ENCODE measurements around the gene NTMT2. TPM values are rescaled to one million over a fixed set of nuclear protein-coding genes. Genes with fewer than 3 reads are reported as not detected.

The NTMT2 gene
- polyA plus RNA-seq, 1 donor (not counting 4 experiments of a cell fraction or from before 2014, with no cell fraction given): not detected

DNA sequence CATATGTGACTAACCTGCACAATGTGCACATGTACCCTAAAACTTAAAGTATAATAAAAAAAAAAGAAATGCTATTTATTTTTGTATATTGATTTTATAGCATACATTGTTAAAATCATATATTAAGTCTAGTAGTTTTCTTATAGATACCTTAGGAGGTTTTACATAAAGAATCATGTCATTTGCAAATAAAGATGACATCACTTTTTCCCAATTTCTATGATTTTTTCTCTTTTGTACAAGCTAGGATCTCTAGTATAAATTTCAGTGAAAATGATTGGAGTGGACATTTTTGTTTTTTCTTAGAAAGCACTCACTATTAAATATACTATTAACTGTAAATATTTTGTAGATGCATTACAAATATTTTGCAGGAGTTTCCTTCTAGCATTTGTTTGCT, 20.5 kb upstream of the NTMT2 start:
- no peak for TF ChIP-seq EZH2 (IDR thresholded peaks at IDR 0.05; ENCODE audit: low read length)
- TF ChIP-seq, protein P1, sequence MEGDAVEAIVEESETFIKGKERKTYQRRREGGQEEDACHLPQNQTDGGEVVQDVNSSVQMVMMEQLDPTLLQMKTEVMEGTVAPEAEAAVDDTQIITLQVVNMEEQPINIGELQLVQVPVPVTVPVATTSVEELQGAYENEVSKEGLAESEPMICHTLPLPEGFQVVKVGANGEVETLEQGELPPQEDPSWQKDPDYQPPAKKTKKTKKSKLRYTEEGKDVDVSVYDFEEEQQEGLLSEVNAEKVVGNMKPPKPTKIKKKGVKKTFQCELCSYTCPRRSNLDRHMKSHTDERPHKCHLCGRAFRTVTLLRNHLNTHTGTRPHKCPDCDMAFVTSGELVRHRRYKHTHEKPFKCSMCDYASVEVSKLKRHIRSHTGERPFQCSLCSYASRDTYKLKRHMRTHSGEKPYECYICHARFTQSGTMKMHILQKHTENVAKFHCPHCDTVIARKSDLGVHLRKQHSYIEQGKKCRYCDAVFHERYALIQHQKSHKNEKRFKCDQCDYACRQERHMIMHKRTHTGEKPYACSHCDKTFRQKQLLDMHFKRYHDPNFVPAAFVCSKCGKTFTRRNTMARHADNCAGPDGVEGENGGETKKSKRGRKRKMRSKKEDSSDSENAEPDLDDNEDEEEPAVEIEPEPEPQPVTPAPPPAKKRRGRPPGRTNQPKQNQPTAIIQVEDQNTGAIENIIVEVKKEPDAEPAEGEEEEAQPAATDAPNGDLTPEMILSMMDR (optimal IDR thresholded peaks at IDR 0.05 in 1 of 3, IDR thresholded peaks at IDR 0.05 in 1 of 3, conservative IDR thresholded peaks at IDR 0.05 in 1 of 3; ENCODE audit: extremely low read depth in 1 of 3, insufficient read depth in 2 of 3, low read length in 3 of 3): no peak
- no peaks in the 10 kb centered on the region for H3K4me1 ChIP-seq (ENCODE audit: control insufficient read depth, extremely low read depth, insufficient read depth, low read length)
- no peaks in the 10 kb centered on the region for H3K27me3 ChIP-seq (ENCODE audit: control insufficient read depth, extremely low read depth, insufficient read depth, low read length)
- H3K9me1 ChIP-seq (ENCODE audit: control insufficient read depth, extremely low read depth, insufficient read depth, low read length): no peaks in the 10 kb centered on the region
- H3K9ac ChIP-seq (ENCODE audit: control insufficient read depth, extremely low read depth, insufficient read depth, low read length): no peak overlapping the region
- no peak overlapping the region for H3K4me3 ChIP-seq (ENCODE audit: control insufficient read depth in 2 of 3, extremely low read depth in 1 of 3, insufficient read depth in 2 of 3, low read depth in 1 of 3, low read length in 3 of 3)
- no peaks in the 10 kb centered on the region for H3K79me2 ChIP-seq (ENCODE audit: control insufficient read depth, insufficient read depth, low read length)
- no peak overlapping the region for H2AFZ ChIP-seq (ENCODE audit: control insufficient read depth, low read length)
- H3K36me3 ChIP-seq (ENCODE audit: control insufficient read depth in 2 of 2, extremely low read depth in 1 of 2, insufficient read depth in 2 of 2, low read length in 2 of 2): no peaks in the 10 kb centered on the region
- H3K9me3 ChIP-seq (ENCODE audit: control insufficient read depth, low read depth, low read length): no peaks in the 10 kb centered on the region
- dilution Hi-C loops (cut with MboI; ENCODE audit: extremely low pct_ligation_motif_present, low sequenced_read_pairs): no loop called here
- FAIRE-seq (no peak), DNase-seq (ENCODE audit: low read depth, low spot score) (no peak)
- H3K27ac ChIP-seq (ENCODE audit: control insufficient read depth, insufficient read depth, low read length): no peak overlapping the region
- H4K20me1 ChIP-seq (ENCODE audit: control insufficient read depth, extremely low read depth, insufficient read depth, low read length): no peaks in the 10 kb centered on the region
- no peak overlapping the region for H3K4me2 ChIP-seq (ENCODE audit: control insufficient read depth, extremely low read depth, insufficient read depth, low read depth, low read length)

DNA sequence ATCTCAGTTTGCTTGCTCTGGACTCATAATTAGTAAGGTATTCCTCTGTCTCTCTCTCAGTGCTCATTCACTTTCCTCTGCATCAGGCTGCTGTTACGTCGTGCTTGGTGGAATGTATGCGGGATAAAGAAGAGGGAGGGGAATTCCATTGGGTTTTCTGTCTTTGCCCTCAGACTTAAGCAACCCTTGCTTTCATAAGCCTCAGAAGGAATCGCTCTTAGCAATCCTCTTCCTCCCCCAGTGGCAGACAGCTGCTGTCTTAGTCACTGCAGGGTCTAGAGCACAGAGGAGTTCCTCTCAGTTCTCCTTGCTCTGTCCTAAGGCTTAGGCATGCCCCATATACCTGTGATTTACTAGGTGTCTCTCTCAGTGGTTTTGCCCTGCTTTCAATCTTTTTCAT, 19.1 kb upstream of the NTMT2 start:
- DNase-seq (ENCODE audit: low read depth, low spot score): peak; percentile 26
- H4K20me1 ChIP-seq (ENCODE audit: control insufficient read depth, extremely low read depth, insufficient read depth, low read length): no peaks in the 10 kb centered on the region
- no peaks in the 10 kb centered on the region for H3K9me1 ChIP-seq (ENCODE audit: control insufficient read depth, extremely low read depth, insufficient read depth, low read length)
- no peaks in the 10 kb centered on the region for H3K4me1 ChIP-seq (ENCODE audit: control insufficient read depth, extremely low read depth, insufficient read depth, low read length)
- no peaks in the 10 kb centered on the region for H3K79me2 ChIP-seq (ENCODE audit: control insufficient read depth, insufficient read depth, low read length)
- no peak overlapping the region for H3K4me2 ChIP-seq (ENCODE audit: control insufficient read depth, extremely low read depth, insufficient read depth, low read depth, low read length)
- TF ChIP-seq, protein P1 (optimal IDR thresholded peaks at IDR 0.05 in 1 of 3, IDR thresholded peaks at IDR 0.05 in 1 of 3, conservative IDR thresholded peaks at IDR 0.05 in 1 of 3; ENCODE audit: extremely low read depth in 1 of 3, insufficient read depth in 2 of 3, low read length in 3 of 3): peak in 2 of 3 experiments; percentile 18 to 29
- no peak for TF ChIP-seq EZH2 (IDR thresholded peaks at IDR 0.05; ENCODE audit: low read length)
- dilution Hi-C loops (cut with MboI; ENCODE audit: extremely low pct_ligation_motif_present, low sequenced_read_pairs): no loop called here
- H3K9me3 ChIP-seq (ENCODE audit: control insufficient read depth, low read depth, low read length): no peaks in the 10 kb centered on the region
- no peak overlapping the region for H2AFZ ChIP-seq (ENCODE audit: control insufficient read depth, low read length)
- no peaks in the 10 kb centered on the region for H3K27me3 ChIP-seq (ENCODE audit: control insufficient read depth, extremely low read depth, insufficient read depth, low read length)
- no peak overlapping the region for H3K9ac ChIP-seq (ENCODE audit: control insufficient read depth, extremely low read depth, insufficient read depth, low read length)
- no peaks in the 10 kb centered on the region for H3K36me3 ChIP-seq (ENCODE audit: control insufficient read depth in 2 of 2, extremely low read depth in 1 of 2, insufficient read depth in 2 of 2, low read length in 2 of 2)
- H3K4me3 ChIP-seq (ENCODE audit: control insufficient read depth in 2 of 3, extremely low read depth in 1 of 3, insufficient read depth in 2 of 3, low read depth in 1 of 3, low read length in 3 of 3): no peak overlapping the region
- FAIRE-seq: no peak
- no peak overlapping the region for H3K27ac ChIP-seq (ENCODE audit: control insufficient read depth, insufficient read depth, low read length)
